Uterus (tissue), 2 donors: ENCODE measurements around the gene KNL1.

Experiments
- CTCF ChIP-seq, 4 experiments: fragments of 200-600 bp in 2 of 4; fragments of 450-650 bp in 2 of 4; sonication (generic) in 2 of 4; IDR thresholded peaks; one replicate each; pipeline ENCODE4 v1.5.1; 2016 to 2019; ENCODE audit warnings: antibody characterized with exemption in 4 of 4, mild to moderate bottlenecking in 2 of 4, moderate library complexity in 1 of 4
- POLR2A ChIP-seq, 2 donors: fragments of 450-650 bp; IDR thresholded peaks; one replicate each; pipeline ENCODE4 v1.6.1; 2016; ENCODE audit warnings: antibody characterized with exemption in 2 of 2, mild to moderate bottlenecking in 1 of 2, moderate library complexity in 1 of 2

GRCh38 chr15:40697916-40698315, 103.9 kb downstream of the KNL1 start:
- TF ChIP-seq CTCF (IDR thresholded peaks at IDR 0.05) (no peak), POLR2A (IDR thresholded peaks at IDR 0.05) (no peak)
